NCI-H82 (cell line): ENCODE data around the gene PPT2.
"Not testable (repeated sequence)": the region's sequence is repeated elsewhere in the genome, so short reads cannot be mapped to it uniquely, and the experiment has no call there.

ENCODE experiments used
- DNase-seq: peaks from one replicate; lab custom pipeline; 2025; lab: John Stamatoyannopoulos, UW

The PPT2 gene

GRCh38 chr6:32189742-32190053 is 35.8 kb downstream of the PPT2 start:
- no peak for DNase-seq

- peak; percentile 98 for DNase-seq
These were observed 36.3 kb downstream of the PPT2 start, which contains the start of gene PBX2 for GRCh38 chr6:32190054-32190851. Gene PBX2, minus strand, starts transcription at chr6:32190202. Its CDS starts 287 bp downstream, at chr6:32189915.

GRCh38 chr6:32190911-32191677 is 37.2 kb downstream of the PPT2 start:
- no peak for DNase-seq

- DNase-seq = no peak
These were observed 38.0 kb downstream of the PPT2 start for GRCh38 chr6:32191696-32192607.

GRCh38 chr6:32192608-32193039 is 38.7 kb downstream of the PPT2 start, which contains the start of gene GPSM3:
Gene GPSM3, minus strand, starts transcription at chr6:32192643. Its CDS starts 130 bp downstream, at chr6:32192513.
- peak; percentile 64 for DNase-seq

GRCh38 chr6:32193096-32193495 is 39.2 kb downstream of the PPT2 start:
- DNase-seq = not testable (repeated sequence)

GRCh38 chr6:32194388-32194787 is 40.4 kb downstream of the PPT2 start:
- DNase-seq = no peak

- peak; percentile 79 for DNase-seq
These were observed 41.1 kb downstream of the PPT2 start for GRCh38 chr6:32194825-32195651.

GRCh38 chr6:32195652-32195901 is 41.6 kb downstream of the PPT2 start:
- peak; percentile 100 for DNase-seq

- DNase-seq = peak; percentile 89
These were observed 42.2 kb downstream of the PPT2 start for GRCh38 chr6:32195902-32196681.

GRCh38 chr6:32196682-32197616 is 43.0 kb downstream of the PPT2 start:
- no peak for DNase-seq

GRCh38 chr6:32198345-32198696 is 44.4 kb downstream of the PPT2 start:
- no peak for DNase-seq

- no peak for DNase-seq
These were observed 44.9 kb downstream of the PPT2 start for GRCh38 chr6:32198866-32199265.

GRCh38 chr6:32200711-32201475 is 47.0 kb downstream of the PPT2 start:
- no peak for DNase-seq

- DNase-seq = no peak
These were observed 48.2 kb downstream of the PPT2 start for GRCh38 chr6:32202186-32202585.

- no peak for DNase-seq
These were observed 49.7 kb downstream of the PPT2 start for GRCh38 chr6:32203426-32204267.

- no peak for DNase-seq
These were observed 50.4 kb downstream of the PPT2 start for GRCh38 chr6:32204268-32204715.

- no peak for DNase-seq
These were observed 55.1 kb downstream of the PPT2 start for GRCh38 chr6:32208996-32209395.
